Muscle of leg (tissue), 11 donors: ENCODE data around the gene FBXO31. TPM values are rescaled to one million over a fixed set of nuclear protein-coding genes. Genes with fewer than 3 reads are reported as not detected.

ENCODE experiments used
- DNase-seq: peaks from one replicate; pipeline ENCODE4 v3.0.0; 2013
- H3K27ac ChIP-seq: one replicate; pipeline ENCODE4 v1.5.1; 2013; ENCODE audit warnings: mild to moderate bottlenecking, low read length, control low read depth
- H3K27me3 ChIP-seq: one replicate; pipeline ENCODE4 v1.6.1; 2013; ENCODE audit warnings: low read length; ENCODE audit not compliant: control insufficient read depth, insufficient read depth
- H3K36me3 ChIP-seq: one replicate; pipeline ENCODE4 v1.6.1; 2013; ENCODE audit warnings: low read length; ENCODE audit not compliant: control insufficient read depth, insufficient read depth
- H3K4me1 ChIP-seq: one replicate; pipeline ENCODE4 v1.6.1; 2013; ENCODE audit warnings: low read length; ENCODE audit not compliant: control insufficient read depth, insufficient read depth
- H3K4me3 ChIP-seq: one replicate; pipeline ENCODE4 v1.5.1; 2013; ENCODE audit warnings: low read length, control low read depth
- H3K9me3 ChIP-seq: replicated peaks from 2 replicates; pipeline ENCODE4 v1.6.1; 2013; ENCODE audit warnings: low read depth, low read length; ENCODE audit not compliant: control insufficient read depth
- WGBS: methylation state at CpG from one replicate; pipeline ENCODE4 v1.1.5; 2013; ENCODE audit warnings: missing lambda C conversion rate; ENCODE audit not compliant: insufficient coverage; 5-methylcytosine and 5-hydroxymethylcytosine counted together
- polyA plus RNA-seq, 8 donors: library from polyadenylated mRNA; unstranded; fragments of 120-200 nt; gene quantifications; one replicate each; pipeline versions ENCODE4 v1.2.1 to v1.2.3, GENCODE V29; 2013; ENCODE audit warnings: inconsistent platforms in 1 of 8, low replicate concordance in 1 of 8; ENCODE audit not compliant: insufficient read length in 8 of 8, insufficient read depth in 1 of 8
- total RNA-seq: library from RNA; stranded (reverse); fragments of 120-200 nt; gene quantifications from one replicate; pipeline ENCODE4 v1.2.4, GENCODE V29; 2013

Gene FBXO31
- total and polyA plus RNA-seq, 9 donors, result 19.4 to 32.0 (median 27.0) TPM

DNA sequence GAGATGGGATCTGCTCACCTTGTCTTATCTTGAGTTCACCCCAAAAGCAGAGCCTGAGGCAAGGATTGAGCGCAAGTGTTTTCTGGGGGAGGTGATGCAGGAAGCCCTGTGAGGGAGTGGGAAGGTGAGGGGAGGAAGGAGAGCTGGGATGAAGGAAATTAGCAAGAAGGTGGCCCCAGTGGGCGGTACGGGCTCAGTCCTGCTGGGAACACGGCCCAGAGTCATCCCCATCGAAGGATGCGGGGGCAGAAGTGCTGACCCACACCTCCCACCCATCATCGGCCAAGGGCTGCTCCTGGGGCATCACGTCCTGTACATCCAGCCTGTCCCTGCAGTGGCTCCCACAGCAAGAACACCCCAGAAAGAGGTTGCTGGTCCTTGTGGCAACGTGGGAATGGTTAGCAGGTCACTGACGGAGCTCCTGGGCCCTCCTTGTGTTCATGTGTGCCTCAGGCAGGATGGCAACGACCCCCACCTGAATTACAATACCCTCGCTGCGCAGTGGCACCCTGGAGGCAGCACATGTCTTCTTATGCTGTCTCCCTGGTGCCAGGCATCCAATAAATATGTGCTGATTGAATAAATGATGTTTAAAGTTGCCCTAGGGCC lies 84.6 kb downstream of the FBXO31 start:
- 86% methylated on average over 7 of the region's 13 CpGs for WGBS
- Histone ChIP-seq H3K4me1 (no peaks in the 10 kb centered on the region), H3K27ac (no peak overlapping the region), H3K9me3 (no peaks in the 10 kb centered on the region), H3K27me3 (no peaks in the 10 kb centered on the region), H3K4me3 (no peak overlapping the region), H3K36me3 (no peaks in the 10 kb centered on the region)
- no peak for DNase-seq

DNA sequence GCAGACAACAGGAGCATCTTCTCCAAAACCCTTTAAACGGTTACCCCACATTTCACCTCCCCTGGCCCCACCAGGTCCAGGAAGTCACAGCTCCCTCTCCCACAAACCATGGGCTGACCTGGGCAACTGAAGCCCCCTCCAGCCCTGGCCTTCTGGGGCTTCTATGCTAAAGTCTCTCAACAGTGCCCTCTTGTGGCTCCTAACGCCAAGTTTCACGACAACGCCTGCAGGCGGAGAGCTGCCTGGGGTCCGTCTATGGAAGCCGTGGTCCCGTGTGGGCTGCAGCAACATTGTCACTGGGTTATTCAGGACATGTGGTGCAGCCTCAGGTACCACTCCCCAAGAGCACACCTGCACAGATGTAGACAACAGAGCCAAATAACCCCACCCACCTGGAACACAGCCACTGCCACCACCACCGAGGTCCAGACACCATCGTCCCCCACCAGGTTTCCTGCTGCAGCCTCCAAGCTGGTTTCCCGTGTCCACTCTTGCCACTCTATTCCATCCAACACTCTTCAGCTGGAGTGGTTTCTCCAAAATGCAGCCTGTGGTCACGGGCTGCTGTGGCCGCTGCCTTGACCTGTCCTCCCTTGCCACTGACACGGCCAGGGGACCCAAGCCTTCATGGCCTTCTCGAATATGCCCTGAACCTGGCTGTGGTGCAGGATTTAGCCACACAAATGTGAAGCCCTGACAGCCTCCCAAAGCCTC lies 85.5 kb downstream of the FBXO31 start:
- H3K27ac ChIP-seq, result no peak overlapping the region
- no peak for DNase-seq
- H3K4me3 ChIP-seq, result no peak overlapping the region
- H3K27me3 ChIP-seq, result no peaks in the 10 kb centered on the region
- no peaks in the 10 kb centered on the region for H3K9me3 ChIP-seq
- 47% methylated on average over 14 of the region's 15 CpGs for WGBS
- no peaks in the 10 kb centered on the region for H3K4me1 ChIP-seq
- H3K36me3 ChIP-seq, result no peaks in the 10 kb centered on the region

DNA sequence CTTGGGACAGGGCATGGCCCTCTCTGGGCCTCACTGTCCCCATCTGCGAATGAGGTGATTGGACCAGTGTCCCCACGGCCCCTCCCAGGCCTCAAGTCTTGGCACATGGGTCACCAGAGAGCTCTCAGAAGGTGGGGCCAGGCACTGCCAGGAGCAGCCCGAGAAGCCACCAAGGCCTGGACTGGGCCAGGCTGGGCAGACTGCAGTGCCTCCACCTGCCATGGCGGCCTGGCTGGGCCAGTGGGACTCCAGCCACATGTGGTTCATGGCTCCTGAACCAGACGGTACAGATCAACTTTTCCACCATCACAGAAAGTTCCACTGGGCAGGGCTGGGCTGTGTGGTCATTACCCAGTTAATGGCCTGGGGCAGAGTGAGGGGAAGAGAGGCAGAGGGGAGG lies 86.2 kb downstream of the FBXO31 start:
- H3K4me1 ChIP-seq, result no peaks in the 10 kb centered on the region
- 84% methylated on average over 4 of the region's 5 CpGs for WGBS
- H3K9me3 ChIP-seq, result no peaks in the 10 kb centered on the region
- H3K27me3 ChIP-seq, result no peaks in the 10 kb centered on the region
- no peak for DNase-seq
- H3K27ac ChIP-seq, result no peak overlapping the region
- H3K4me3 ChIP-seq, result no peak overlapping the region
- H3K36me3 ChIP-seq, result no peaks in the 10 kb centered on the region

DNA sequence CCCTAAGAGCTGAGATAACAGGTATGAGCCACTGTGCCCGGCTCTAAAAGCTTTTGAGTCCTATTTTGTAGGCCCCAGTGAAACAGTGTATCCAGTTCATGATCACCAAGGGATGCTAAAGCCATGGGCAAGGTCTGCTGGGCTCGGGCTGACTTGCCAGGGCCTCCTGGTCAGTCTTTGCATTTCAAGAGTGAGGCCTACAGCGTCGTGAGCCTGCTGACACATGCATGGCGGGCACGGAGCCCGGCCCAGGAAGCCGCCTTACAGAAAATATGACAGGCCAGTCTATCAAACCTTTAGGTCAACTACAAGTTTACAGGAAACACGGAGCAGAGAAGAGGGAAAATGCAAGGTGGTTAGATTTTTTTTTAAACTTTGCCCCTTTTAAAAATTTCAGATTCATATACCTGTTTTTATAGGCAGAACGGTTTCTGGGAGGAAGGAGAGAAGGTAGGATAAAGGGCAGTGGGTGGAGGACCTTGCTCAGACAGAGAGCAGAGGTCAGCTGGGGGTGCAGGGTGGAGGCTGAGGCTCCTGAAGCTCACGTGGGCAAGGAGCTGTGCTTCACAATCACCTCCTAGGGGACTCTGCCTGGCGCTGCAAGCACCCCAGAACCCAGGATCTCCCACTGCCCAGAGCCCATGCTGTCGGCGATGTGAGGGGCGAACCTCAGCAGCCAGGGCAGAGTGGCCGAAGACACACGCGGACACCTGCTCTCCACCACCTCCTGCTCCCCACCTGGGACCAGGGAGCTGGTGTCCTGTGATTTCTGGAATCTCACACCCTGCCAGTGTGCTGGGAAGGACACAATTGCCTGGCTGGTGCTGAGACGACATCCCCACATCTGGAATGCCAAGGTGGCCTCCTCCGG lies 87.7 kb downstream of the FBXO31 start:
- Histone ChIP-seq H3K4me1 (no peaks in the 10 kb centered on the region), H3K4me3 (no peak overlapping the region), H3K27me3 (no peaks in the 10 kb centered on the region), H3K36me3 (no peaks in the 10 kb centered on the region), H3K27ac (no peak overlapping the region), H3K9me3 (peaks cover 4% of the 10 kb centered on the region)
- DNase-seq, result no peak
- WGBS, result 75% methylated on average over 10 of the region's 20 CpGs

DNA sequence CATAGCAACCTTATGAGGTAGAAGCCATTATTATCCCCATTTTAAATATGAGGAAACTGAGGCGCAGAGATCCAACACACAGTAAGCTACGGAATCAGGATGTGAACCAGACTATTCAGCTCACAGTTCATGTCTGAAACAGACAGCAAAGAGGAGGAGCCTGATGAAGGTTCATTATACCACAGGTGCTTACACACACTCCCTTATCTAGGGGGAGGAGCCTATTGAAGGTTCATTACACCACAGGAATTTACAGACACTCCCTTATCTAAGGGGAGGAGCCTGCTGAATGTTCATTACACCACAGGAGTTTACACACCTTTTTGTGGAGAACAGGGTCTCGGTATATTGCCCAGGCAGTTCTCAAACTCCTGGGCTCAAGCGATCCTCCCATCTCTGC lies 88.3 kb downstream of the FBXO31 start:
- no peaks in the 10 kb centered on the region for H3K27me3 ChIP-seq
- H3K9me3 ChIP-seq, result peaks cover 4% of the 10 kb centered on the region
- 76% methylated on average over 2 of the region's 4 CpGs for WGBS
- H3K4me3 ChIP-seq, result no peak overlapping the region
- H3K36me3 ChIP-seq, result no peaks in the 10 kb centered on the region
- H3K4me1 ChIP-seq, result no peaks in the 10 kb centered on the region
- no peak overlapping the region for H3K27ac ChIP-seq
- no peak for DNase-seq

DNA sequence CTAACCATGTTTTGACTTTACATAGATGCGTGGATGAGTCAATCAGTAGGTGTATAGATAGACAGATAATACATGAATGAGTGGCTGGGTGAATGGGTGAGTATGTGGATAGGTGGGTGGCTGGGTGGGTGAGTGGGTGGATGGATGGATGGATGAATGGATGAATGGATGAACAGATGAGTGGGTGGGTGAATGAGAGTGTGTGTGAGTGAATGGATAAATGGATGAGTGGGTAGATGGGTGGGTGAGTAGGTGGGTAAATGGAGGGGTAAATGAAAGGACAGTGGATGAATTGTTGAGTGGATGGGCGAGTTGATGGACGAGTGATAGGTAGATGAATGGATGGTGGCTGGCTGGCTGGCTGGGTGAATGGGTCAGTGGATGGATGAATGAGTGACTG lies 89.6 kb downstream of the FBXO31 start:
- H3K27ac ChIP-seq, result no peak overlapping the region
- WGBS, result 93% methylated on average over 3 of the region's 3 CpGs
- DNase-seq, result no peak
- H3K4me1 ChIP-seq, result no peaks in the 10 kb centered on the region
- H3K36me3 ChIP-seq, result no peaks in the 10 kb centered on the region
- peaks cover 4% of the 10 kb centered on the region for H3K9me3 ChIP-seq
- H3K4me3 ChIP-seq, result no peak overlapping the region
- no peaks in the 10 kb centered on the region for H3K27me3 ChIP-seq

DNA sequence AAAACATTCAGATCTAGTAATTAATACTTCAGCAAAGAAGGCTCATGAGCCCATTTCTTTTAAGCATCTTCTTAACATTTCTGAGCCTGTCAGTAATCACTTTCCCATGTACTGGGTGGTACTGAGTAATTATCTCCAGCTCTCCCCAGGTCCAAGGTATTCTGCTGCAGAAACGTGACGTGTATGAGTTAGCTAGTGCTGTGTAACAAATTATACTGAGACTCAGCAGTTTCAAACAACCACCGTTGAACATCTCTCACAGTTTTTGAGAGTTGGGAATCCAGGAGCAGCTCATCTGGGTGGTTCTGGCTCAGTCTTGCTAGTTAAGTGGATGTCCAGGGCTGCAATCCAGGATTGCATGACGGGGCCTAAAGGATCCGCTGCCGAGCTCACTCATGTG lies 91.6 kb downstream of the FBXO31 start:
- H3K4me3 ChIP-seq, result no peak overlapping the region
- no peaks in the 10 kb centered on the region for H3K4me1 ChIP-seq
- no peaks in the 10 kb centered on the region for H3K27me3 ChIP-seq
- no peak overlapping the region for H3K27ac ChIP-seq
- WGBS, result 100% methylated on average over 6 of the region's 6 CpGs
- H3K9me3 ChIP-seq, result peaks cover 4% of the 10 kb centered on the region
- no peak for DNase-seq
- H3K36me3 ChIP-seq, result no peaks in the 10 kb centered on the region

DNA sequence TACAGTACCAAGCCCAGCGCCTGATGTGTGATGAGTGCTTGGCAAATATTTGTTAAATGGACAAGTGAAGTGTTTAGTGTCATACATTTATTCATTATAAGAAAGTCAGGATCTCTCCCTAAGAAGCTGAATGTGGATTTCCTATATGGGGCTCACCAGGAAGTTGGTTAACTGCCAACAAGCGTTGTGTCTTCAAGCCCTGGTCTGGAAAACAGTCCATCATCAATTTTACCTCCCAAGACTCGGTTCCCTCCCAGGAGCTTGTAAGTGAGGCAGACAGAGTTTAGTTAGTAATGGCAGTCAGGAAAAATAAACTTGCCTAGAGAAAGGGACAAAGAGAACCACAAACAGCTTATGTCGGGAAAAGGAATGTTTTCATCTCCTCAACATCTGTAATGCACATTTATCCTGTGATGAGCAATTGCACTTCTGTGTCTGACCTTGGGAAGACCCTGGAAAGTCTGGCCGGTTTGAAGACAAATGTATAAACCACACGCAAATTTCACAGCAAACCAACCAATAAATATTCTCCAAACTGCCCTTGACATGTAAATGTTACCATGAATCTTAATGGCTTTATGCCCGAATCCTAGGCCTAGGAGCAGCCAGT lies 94.7 kb downstream of the FBXO31 start:
- DNase-seq, result peak; percentile 83

DNA sequence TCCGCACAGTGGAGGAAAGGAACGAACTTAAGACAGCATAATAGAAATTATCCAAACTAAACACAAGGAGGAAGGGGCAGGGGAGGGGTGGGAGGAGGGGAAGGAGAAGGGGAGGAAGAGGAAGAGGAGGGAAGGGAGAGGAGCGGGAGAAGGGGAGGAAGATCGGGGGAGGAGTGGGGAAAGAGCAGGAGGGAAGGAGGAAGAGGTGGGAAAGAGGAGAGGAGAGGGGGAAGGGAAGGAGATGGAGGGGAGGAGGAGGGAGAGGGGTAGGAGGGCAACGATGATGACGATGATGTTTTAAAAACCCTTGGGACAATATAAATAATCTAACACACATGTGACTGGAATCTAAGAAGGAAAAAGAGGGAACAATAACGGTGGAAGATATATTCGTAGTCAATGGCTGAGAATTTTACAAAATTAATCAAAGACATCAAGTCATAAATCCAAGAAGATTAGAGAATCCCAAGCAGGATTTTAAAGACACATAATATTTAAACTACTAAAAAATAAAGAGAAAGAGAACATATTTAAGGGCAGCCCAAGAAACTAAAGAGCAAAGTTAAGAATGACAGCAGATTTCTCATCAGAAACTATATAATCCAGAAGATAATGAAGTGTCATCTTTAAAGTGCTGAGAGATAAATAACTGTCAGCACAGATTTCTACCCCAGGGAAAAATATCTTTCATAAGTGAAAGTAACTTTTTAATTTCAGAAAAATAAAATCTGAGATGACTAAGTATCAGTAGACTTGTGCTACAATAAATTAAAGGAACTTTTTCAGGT lies 96.5 kb downstream of the FBXO31 start:
- no peak overlapping the region for H3K27ac ChIP-seq
- no peaks in the 10 kb centered on the region for H3K4me1 ChIP-seq
- no peaks in the 10 kb centered on the region for H3K36me3 ChIP-seq
- no peaks in the 10 kb centered on the region for H3K27me3 ChIP-seq
- no peak for DNase-seq
- H3K4me3 ChIP-seq, result no peak overlapping the region
- H3K9me3 ChIP-seq, result peaks cover 1% of the 10 kb centered on the region
- WGBS, result 82% methylated on average over 2 of the region's 8 CpGs

More for the DNA sequence above, 94.7 kb downstream of the FBXO31 start:
- WGBS, result 0% methylated on average over 2 of the region's 7 CpGs
- Histone ChIP-seq H3K4me3 (no peak overlapping the region), H3K4me1 (no peaks in the 10 kb centered on the region), H3K36me3 (no peaks in the 10 kb centered on the region), H3K27ac (no peak overlapping the region), H3K9me3 (peaks cover 4% of the 10 kb centered on the region), H3K27me3 (no peaks in the 10 kb centered on the region)
